Measurements from ENCODE around the gene REX1BD.

- TF ChIP-seq CTCF (conservative IDR thresholded peaks at IDR 0.05): no peak
- no peak for TF ChIP-seq EZH2 (IDR thresholded peaks at IDR 0.05; ENCODE audit: low read depth)
Observed at GRCh38 chr19:18551631-18552030, 37.0 kb upstream of the REX1BD start.
